OCI-LY7 (cell line): Measurements from ENCODE around the gene CKS2. TPM values are rescaled to one million over a fixed set of nuclear protein-coding genes. Genes with fewer than 3 reads are reported as not detected.

Experiments
- BruUV-seq: library from RNA; stranded (reverse); fragments of 400-500 nt; replicated peaks from 2 replicates; lab custom pipeline; 2021; lab: Mats Ljungman, UMichigan
- CTCF ChIA-PET: fragments of 300-600 bp; sonication (Branson Sonifier 250); formaldehyde crosslinking; loops from one replicate; lab custom pipeline; 2022; ENCODE audit warnings: antibody characterized with exemption; ENCODE audit not compliant: unreplicated experiment; lab: Charles Lee
- POLR2A ChIA-PET: fragments of 300-600 bp; sonication (Branson Sonifier 250); formaldehyde crosslinking; loops from one replicate; lab custom pipeline; 2022; ENCODE audit warnings: antibody characterized with exemption; lab: Charles Lee
- DNase-seq: peaks from one replicate; pipeline ENCODE4 v3.0.0-alpha.2; 2015; ENCODE audit warnings: low spot score
- H2AFZ ChIP-seq: fragments of 200-600 bp; sonication (generic), shearing (Covaris generic); 2 replicates; pipeline ENCODE4 v1.6.1; 2014; ENCODE audit warnings: mild to moderate bottlenecking, antibody characterized with exemption, low read length, moderate library complexity
- H3K27ac ChIP-seq: fragments of 200-600 bp; sonication (generic); 2 replicates; pipeline ENCODE4 v1.5.1; 2014; ENCODE audit warnings: mixed run types, low read depth, mild to moderate bottlenecking, moderate library complexity, low read length, inconsistent platforms; ENCODE audit not compliant: poor library complexity, severe bottlenecking
- H3K36me3 ChIP-seq: fragments of 200-600 bp; sonication (generic); 2 replicates; pipeline ENCODE4 v1.6.1; 2014; ENCODE audit warnings: mild to moderate bottlenecking, antibody characterized with exemption, low read length, moderate library complexity, mixed read lengths; ENCODE audit not compliant: insufficient read depth
- H3K4me1 ChIP-seq: fragments of 200-600 bp; sonication (generic); 2 replicates; pipeline ENCODE4 v1.5.1; 2014; ENCODE audit warnings: mild to moderate bottlenecking, low read length; ENCODE audit not compliant: insufficient read depth, poor library complexity, severe bottlenecking
- H3K4me2 ChIP-seq: fragments of 200-600 bp; sonication (generic); 2 replicates; pipeline ENCODE4 v1.6.1; 2014; ENCODE audit warnings: mild to moderate bottlenecking, low read length
- H3K4me3 ChIP-seq: fragments of 200-600 bp; sonication (generic); 2 replicates; pipeline ENCODE4 v1.5.1; 2014; ENCODE audit warnings: mild to moderate bottlenecking, low read depth, low read length; ENCODE audit not compliant: poor library complexity, severe bottlenecking
- H3K79me2 ChIP-seq: fragments of 200-600 bp; sonication (generic); 2 replicates; pipeline ENCODE4 v1.6.1; 2016; ENCODE audit warnings: low read depth, mild to moderate bottlenecking, low read length, moderate library complexity, mixed read lengths; ENCODE audit not compliant: insufficient read depth
- H3K9me2 ChIP-seq: fragments of 200-600 bp; sonication (generic); 2 replicates; pipeline ENCODE4 v1.6.1; 2016; ENCODE audit warnings: mild to moderate bottlenecking, low read length, mixed read lengths; ENCODE audit not compliant: insufficient read depth
- H3K9me3 ChIP-seq: fragments of 200-600 bp; sonication (generic); 2 replicates; pipeline ENCODE4 v1.6.1; 2014; ENCODE audit warnings: mild to moderate bottlenecking, mixed run types, low read length, mixed read lengths
- H4K20me1 ChIP-seq: fragments of 200-600 bp; sonication (generic); 2 replicates; pipeline ENCODE4 v1.6.1; 2014; ENCODE audit warnings: mild to moderate bottlenecking, antibody characterized with exemption, low read length, moderate library complexity, mixed read lengths; ENCODE audit not compliant: insufficient read depth
- EZH2phosphoT487 ChIP-seq: fragments of 200-600 bp; sonication (generic); IDR thresholded peaks from 2 replicates; pipeline ENCODE4 v1.6.1; 2018; ENCODE audit warnings: low read depth, borderline replicate concordance, mild to moderate bottlenecking, mixed run types, antibody characterized with exemption, low read length, moderate library complexity, mixed read lengths
- intact Hi-C: fragments of 100-400 bp; cut with micrococcal nuclease; formaldehyde crosslinking; loops from one replicate; pipeline ENCODE4 v1.10.0; 2022; ENCODE audit not compliant: unreplicated experiment
- total RNA-seq, 2 experiments: library from RNA; depleted of rRNA in 1 of 2; stranded (reverse); fragments of >200 nt in 1 of 2; shearing (Covaris generic) in 1 of 2; gene quantifications; 2 replicates each; pipeline ENCODE4 v1.2.3, GENCODE V29; 2014 to 2022
- TF ChIP-seq, protein P1 (sequence below): fragments of 200-600 bp; sonication (generic); conservative IDR thresholded peaks from 2 replicates; pipeline ENCODE4 v1.5.1; 2014; ENCODE audit warnings: mild to moderate bottlenecking, antibody characterized with exemption, low read length, moderate library complexity, mixed read lengths

The CKS2 gene
- total RNA-seq, 2 experiments from 2014 or later, result 285 to 299 TPM

DNA sequence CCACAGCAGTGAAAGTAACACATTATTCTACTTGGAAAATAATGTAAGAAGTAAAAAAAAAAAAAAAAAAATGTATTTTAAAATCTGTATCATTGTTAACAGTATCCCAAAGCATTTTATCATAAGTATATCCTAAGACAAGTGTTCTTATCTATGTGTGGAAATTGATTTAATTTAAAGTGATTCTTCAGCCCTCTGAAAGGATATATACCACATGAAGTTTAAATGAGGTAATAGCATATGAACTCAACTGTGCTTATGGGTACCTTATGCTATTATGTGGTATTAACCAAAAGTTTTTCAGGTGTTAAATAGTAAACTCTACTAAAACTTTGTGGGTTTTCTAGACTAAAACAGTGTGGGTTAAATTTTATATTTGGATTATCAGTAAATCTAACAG is 4.5 kb downstream of the CKS2 start:
- peaks cover 58% of the 10 kb centered on the region for H3K4me1 ChIP-seq
- H3K4me3 ChIP-seq, result peak overlapping the region; percentile 77
- peaks cover 78% of the 10 kb centered on the region for H3K36me3 ChIP-seq
- H4K20me1 ChIP-seq, result peaks cover 46% of the 10 kb centered on the region
- H3K27ac ChIP-seq, result peak overlapping the region; percentile 88
- CTCF ChIA-PET, result no interaction called here
- intact Hi-C loops, result loop anchor here (5.0 to 10.0 kb wide), 2 partner anchors 182 to 1489 kb away; partner anchors contain the start of genes SEMA4D and SYK
- TF ChIP-seq, protein P1, sequence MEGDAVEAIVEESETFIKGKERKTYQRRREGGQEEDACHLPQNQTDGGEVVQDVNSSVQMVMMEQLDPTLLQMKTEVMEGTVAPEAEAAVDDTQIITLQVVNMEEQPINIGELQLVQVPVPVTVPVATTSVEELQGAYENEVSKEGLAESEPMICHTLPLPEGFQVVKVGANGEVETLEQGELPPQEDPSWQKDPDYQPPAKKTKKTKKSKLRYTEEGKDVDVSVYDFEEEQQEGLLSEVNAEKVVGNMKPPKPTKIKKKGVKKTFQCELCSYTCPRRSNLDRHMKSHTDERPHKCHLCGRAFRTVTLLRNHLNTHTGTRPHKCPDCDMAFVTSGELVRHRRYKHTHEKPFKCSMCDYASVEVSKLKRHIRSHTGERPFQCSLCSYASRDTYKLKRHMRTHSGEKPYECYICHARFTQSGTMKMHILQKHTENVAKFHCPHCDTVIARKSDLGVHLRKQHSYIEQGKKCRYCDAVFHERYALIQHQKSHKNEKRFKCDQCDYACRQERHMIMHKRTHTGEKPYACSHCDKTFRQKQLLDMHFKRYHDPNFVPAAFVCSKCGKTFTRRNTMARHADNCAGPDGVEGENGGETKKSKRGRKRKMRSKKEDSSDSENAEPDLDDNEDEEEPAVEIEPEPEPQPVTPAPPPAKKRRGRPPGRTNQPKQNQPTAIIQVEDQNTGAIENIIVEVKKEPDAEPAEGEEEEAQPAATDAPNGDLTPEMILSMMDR, result no peak
- no peak for TF ChIP-seq EZH2phosphoT487
- DNase-seq, result no peak
- POLR2A ChIA-PET, result interaction anchor here (0.5 to 0.8 kb wide), 2 partner anchors 16 to 207 kb away, joined by 3 to 11 read pairs; no protein-coding TSS in a partner anchor
- H3K9me2 ChIP-seq, result no peaks in the 10 kb centered on the region
- peak overlapping the region; percentile 88 for H3K4me2 ChIP-seq
- BruUV-seq, result no TSS peak
- H2AFZ ChIP-seq, result no peak overlapping the region
- H3K79me2 ChIP-seq, result peaks cover 80% of the 10 kb centered on the region
- no peaks in the 10 kb centered on the region for H3K9me3 ChIP-seq

DNA sequence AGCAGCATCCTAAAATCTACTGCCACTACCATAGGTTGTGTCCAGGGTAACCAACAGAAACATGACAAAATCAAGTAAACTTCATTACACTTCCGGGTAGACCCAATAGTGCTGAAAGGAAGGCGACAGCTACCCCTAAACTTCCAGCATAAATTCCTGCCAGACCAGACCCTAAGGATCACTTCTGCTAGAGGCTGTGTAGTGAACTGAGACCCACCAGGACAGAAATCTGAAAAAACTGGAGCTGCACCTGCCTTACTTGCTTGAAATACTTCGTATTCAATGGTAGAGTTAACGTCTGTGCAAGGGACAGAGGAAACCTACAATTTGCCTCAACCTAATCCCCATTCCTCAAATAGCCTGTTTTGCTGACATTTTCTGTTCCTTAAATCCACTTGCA is 6.3 kb downstream of the CKS2 start:
- Histone ChIP-seq H3K4me1 (peaks cover 63% of the 10 kb centered on the region), H3K27ac (peak overlapping the region; percentile 88), H3K4me3 (peak overlapping the region; percentile 77), H3K4me2 (peak overlapping the region; percentile 81), H3K9me2 (no peaks in the 10 kb centered on the region), H3K79me2 (peaks cover 85% of the 10 kb centered on the region), H4K20me1 (peaks cover 38% of the 10 kb centered on the region), H2AFZ (no peak overlapping the region), H3K9me3 (no peaks in the 10 kb centered on the region), H3K36me3 (peaks cover 86% of the 10 kb centered on the region)
- intact Hi-C loops, result loop anchor here (5.0 to 10.0 kb wide), 2 partner anchors 180 to 1488 kb away; partner anchors contain the start of genes SEMA4D and SYK
- peak; percentile 28 for DNase-seq
- ChIA-PET POLR2A (no interaction called here), CTCF (no interaction called here)
- no peak for TF ChIP-seq EZH2phosphoT487
- TF ChIP-seq, protein P1, result no peak
- BruUV-seq, result no TSS peak
